Liver (tissue), 9 donors: Measurements from ENCODE around the gene CRP. TPM values are rescaled to one million over a fixed set of nuclear protein-coding genes. Genes with fewer than 3 reads are reported as not detected.

Experiments used
- DNase-seq: peaks from one replicate; pipeline ENCODE4 v3.0.0-alpha.2; 2017; ENCODE audit warnings: low spot score
- H3K27ac ChIP-seq, 2 donors: one replicate each; pipeline ENCODE4 v1.7.0; 2013; ENCODE audit warnings: inconsistent platforms in 2 of 2, low read length in 2 of 2, control low read depth in 1 of 2, low read depth in 1 of 2, mild to moderate bottlenecking in 1 of 2
- H3K27me3 ChIP-seq, 4 donors: one replicate each; pipeline versions ENCODE4 v1.6.1 to v1.7.0; 2013; ENCODE audit warnings: low read length in 3 of 4, inconsistent platforms in 1 of 4, mild to moderate bottlenecking in 1 of 4, moderate library complexity in 1 of 4; ENCODE audit not compliant: control insufficient read depth in 4 of 4, insufficient read depth in 4 of 4
- H3K36me3 ChIP-seq, 4 donors: one replicate each; pipeline versions ENCODE4 v1.6.1 to v1.7.0; 2013; ENCODE audit warnings: low read length in 3 of 4, mild to moderate bottlenecking in 3 of 4, low read depth in 1 of 4, moderate library complexity in 1 of 4; ENCODE audit not compliant: control insufficient read depth in 4 of 4, insufficient read depth in 3 of 4
- H3K4me1 ChIP-seq, 4 donors: one replicate each; pipeline versions ENCODE4 v1.6.1 to v1.7.0; 2013; ENCODE audit warnings: low read length in 3 of 4, mild to moderate bottlenecking in 3 of 4, moderate library complexity in 1 of 4; ENCODE audit not compliant: control insufficient read depth in 4 of 4, insufficient read depth in 4 of 4
- H3K4me3 ChIP-seq, 3 donors: one replicate each; pipeline versions ENCODE4 v1.6.1 to v1.7.0; 2013; ENCODE audit warnings: low read length in 3 of 3, control low read depth in 1 of 3, low read depth in 1 of 3, mild to moderate bottlenecking in 1 of 3
- H3K9ac ChIP-seq, 2 donors: one replicate each; pipeline ENCODE4 v1.7.0; 2013; ENCODE audit warnings: low read length in 2 of 2, mild to moderate bottlenecking in 2 of 2, moderate library complexity in 2 of 2, control low read depth in 1 of 2, low read depth in 1 of 2
- H3K9me3 ChIP-seq, 4 donors: one replicate each; pipeline versions ENCODE4 v1.6.1 to v1.7.0; 2013; ENCODE audit warnings: low read length in 3 of 4; ENCODE audit not compliant: control insufficient read depth in 4 of 4
- ATF3 ChIP-seq: IDR thresholded peaks from 2 replicates; pipeline ENCODE4 v1.6.1; 2016; ENCODE audit warnings: antibody characterized with exemption
- CTCF ChIP-seq: fragments of 150-350 bp; IDR thresholded peaks from 2 replicates; pipeline ENCODE4 v1.5.1; 2017; ENCODE audit warnings: improper control_type of control experiment, low read depth, low read length; ENCODE audit not compliant: missing input control
- EGR1 ChIP-seq, 2 donors: IDR thresholded peaks; 2 replicates each; pipeline ENCODE4 v1.6.1; 2016 to 2018; ENCODE audit warnings: antibody characterized with exemption in 2 of 2, low read depth in 2 of 2
- FOXA1 ChIP-seq: IDR thresholded peaks from 2 replicates; pipeline ENCODE4 v1.6.1; 2016; ENCODE audit warnings: antibody characterized with exemption
- FOXA2 ChIP-seq: IDR thresholded peaks from 2 replicates; pipeline ENCODE4 v1.6.1; 2016; ENCODE audit warnings: antibody characterized with exemption
- GABPA ChIP-seq, 2 donors: IDR thresholded peaks in 1 of 2; conservative IDR thresholded peaks in 1 of 2; 2 replicates each; pipeline ENCODE4 v1.6.1; 2016; ENCODE audit warnings: antibody characterized with exemption in 2 of 2, mild to moderate bottlenecking in 1 of 2, moderate library complexity in 1 of 2
- HNF4A ChIP-seq, 2 donors: conservative IDR thresholded peaks; 2 replicates each; pipeline ENCODE4 v1.6.1; 2016; ENCODE audit warnings: antibody characterized with exemption in 2 of 2, mild to moderate bottlenecking in 2 of 2
- HNF4G ChIP-seq: IDR thresholded peaks from 2 replicates; pipeline ENCODE4 v1.6.1; 2016; ENCODE audit warnings: antibody characterized with exemption
- JUND ChIP-seq, 2 donors: IDR thresholded peaks; 2 replicates each; pipeline ENCODE4 v1.6.1; 2016; ENCODE audit warnings: antibody characterized with exemption in 2 of 2
- MAX ChIP-seq: IDR thresholded peaks from 2 replicates; pipeline ENCODE4 v1.6.1; 2016; ENCODE audit warnings: antibody characterized with exemption
- NR2F2 ChIP-seq: IDR thresholded peaks from 2 replicates; pipeline ENCODE4 v1.6.1; 2016; ENCODE audit warnings: antibody characterized with exemption
- RAD21 ChIP-seq, 2 donors: IDR thresholded peaks; 2 replicates each; pipeline ENCODE4 v1.6.1; 2016; ENCODE audit warnings: antibody characterized with exemption in 2 of 2, mild to moderate bottlenecking in 2 of 2
- REST ChIP-seq: IDR thresholded peaks from 2 replicates; pipeline ENCODE4 v1.6.1; 2016; ENCODE audit warnings: antibody characterized with exemption, mild to moderate bottlenecking
- RXRA ChIP-seq, 2 donors: IDR thresholded peaks; 2 replicates each; pipeline ENCODE4 v1.6.1; 2017 to 2018; ENCODE audit warnings: antibody characterized with exemption in 2 of 2, mild to moderate bottlenecking in 1 of 2
- SP1 ChIP-seq: IDR thresholded peaks from 2 replicates; pipeline ENCODE4 v1.6.1; 2018; ENCODE audit warnings: antibody characterized with exemption, mild to moderate bottlenecking
- TAF1 ChIP-seq: conservative IDR thresholded peaks from 2 replicates; pipeline ENCODE4 v1.6.1; 2016; ENCODE audit warnings: antibody characterized with exemption, mild to moderate bottlenecking
- YY1 ChIP-seq: IDR thresholded peaks from 2 replicates; pipeline ENCODE4 v1.6.1; 2016; ENCODE audit warnings: antibody characterized with exemption, mild to moderate bottlenecking
- ZBTB33 ChIP-seq: IDR thresholded peaks from 2 replicates; pipeline ENCODE4 v1.6.1; 2016; ENCODE audit warnings: antibody characterized with exemption
- WGBS: extraction: QIAGEN DNeasy Blood & Tissue Kit; methylation state at CpG from one replicate; pipeline ENCODE4 v1.1.7; 2013; 5-methylcytosine and 5-hydroxymethylcytosine counted together
- polyA plus RNA-seq, 2 donors: library from polyadenylated mRNA; stranded (reverse) in 1 of 2; unstranded in 1 of 2; fragments of 200-250 nt in 1 of 2; fragments of >200 nt in 1 of 2; fragmentation: Nextera tagmentation in 1 of 2; extraction: Ambion mirVana in 1 of 2; gene quantifications; one replicate each; pipeline versions ENCODE4 v1.2.1 to v1.2.3, GENCODE V29; 2013 to 2015
- total RNA-seq, 2 donors: library from RNA; depleted of rRNA; stranded (reverse); fragments of >200 nt; gene quantifications; one replicate each; pipeline ENCODE4 v1.2.3, GENCODE V29; 2014
- donor health status: healthy.
- donor health status: healthy.
- donor health status: healthy.
- donor health status: healthy.
- donor health status: healthy.

CRP gene
- total and polyA plus RNA-seq, 4 donors: 103 to 13,117 (median 4,465) TPM

- TF ChIP-seq FOXA1: peak; percentile 97
These were observed 39.0 kb upstream of the CRP start (continued) for GRCh38 chr1:159753386-159753785.

GRCh38 chr1:159752135-159752580 is 37.8 kb upstream of the CRP start:
- Histone ChIP-seq H3K4me3 (no peak overlapping the region), H3K36me3 (no peaks in the 10 kb centered on the region), H3K27ac (peak overlapping the region; percentile 72 to 87), H3K27me3 (no peaks in the 10 kb centered on the region), H3K4me1 (peaks cover 4 to 52% (median 42%) of the 10 kb centered on the region in 4 donors), H3K9ac (no peak overlapping the region), H3K9me3 (no peaks in the 10 kb centered on the region)
- peak; percentile 41 for DNase-seq
- WGBS: 17% methylated on average over 4 of the region's 4 CpGs
- TF ChIP-seq JUND (IDR thresholded peaks at IDR 0.05): peak; percentile 94 to 95
- TF ChIP-seq GABPA (IDR thresholded peaks at IDR 0.05 in 1 of 2, conservative IDR thresholded peaks at IDR 0.05 in 1 of 2): peak in 1 of 2 donors; percentile 65
- peak; percentile 63 for TF ChIP-seq REST
- TF ChIP-seq SP1: peak; percentile 98
- peak; percentile 82 for TF ChIP-seq FOXA1
- TF ChIP-seq RAD21 (IDR thresholded peaks at IDR 0.05): peak; percentile 65 to 76
- TF ChIP-seq HNF4G: peak; percentile 86
- TF ChIP-seq FOXA2: peak; percentile 73
- peak; percentile 45 for TF ChIP-seq TAF1
- TF ChIP-seq CTCF: no peak
- peak; percentile 96 for TF ChIP-seq ATF3
- TF ChIP-seq EGR1 (IDR thresholded peaks at IDR 0.05; ENCODE audit: low read depth in 2 of 2): peak; percentile 88 to 97
- peak; percentile 99 for TF ChIP-seq RXRA (IDR thresholded peaks at IDR 0.05)
- TF ChIP-seq HNF4A (conservative IDR thresholded peaks at IDR 0.05): peak; percentile 94
- peak; percentile 75 for TF ChIP-seq YY1
- peak; percentile 100 for TF ChIP-seq MAX
- peak; percentile 92 for TF ChIP-seq NR2F2
- peak; percentile 94 for TF ChIP-seq ZBTB33
